DND-41 (cell line): ENCODE measurements around the gene RPS29.

Source experiments
- ATAC-seq: fragments of 200-7000 bp; cut with Tn5 transposase; 3 replicates; pipeline ENCODE4 v1.9.1; 2021; ENCODE audit warnings: low read depth; ENCODE audit not compliant: insufficient read depth
- DNase-seq: peaks from one replicate; pipeline ENCODE4 v3.0.0-alpha.2; 2020
- H2AFZ ChIP-seq: 2 replicates; pipeline ENCODE4 v1.6.0; 2012; ENCODE audit warnings: low read depth, low read length
- H3K27ac ChIP-seq: 2 replicates; pipeline ENCODE4 v1.5.1; 2012; ENCODE audit warnings: low read length, inconsistent platforms
- H3K27me3 ChIP-seq: fragments of 200-600 bp; sonication (generic); 2 replicates; pipeline ENCODE4 v1.6.0; 2012; ENCODE audit warnings: low read length, mild to moderate bottlenecking, inconsistent platforms; ENCODE audit not compliant: insufficient read depth, poor library complexity
- H3K36me3 ChIP-seq: 2 replicates; pipeline ENCODE4 v1.5.1; 2012; ENCODE audit warnings: low read length, inconsistent platforms; ENCODE audit not compliant: insufficient read depth
- H3K4me1 ChIP-seq: 2 replicates; pipeline ENCODE4 v1.5.1; 2012; ENCODE audit warnings: mild to moderate bottlenecking, low read length; ENCODE audit not compliant: insufficient read depth
- H3K4me2 ChIP-seq: 2 replicates; pipeline ENCODE4 v1.6.0; 2012; ENCODE audit warnings: mild to moderate bottlenecking, moderate library complexity, low read length, inconsistent platforms; ENCODE audit not compliant: insufficient read depth
- H3K4me3 ChIP-seq, 2 experiments: fragments of 200-600 bp in 1 of 2; shearing (Covaris generic) in 1 of 2; 2 replicates each; pipeline ENCODE4 v1.5.1; 2012 to 2016; ENCODE audit warnings: inconsistent platforms in 2 of 2, low read length in 2 of 2, mild to moderate bottlenecking in 2 of 2, low read depth in 1 of 2, moderate library complexity in 1 of 2
- H3K79me2 ChIP-seq: 2 replicates; pipeline ENCODE4 v1.6.0; 2012; ENCODE audit warnings: low read length, inconsistent platforms; ENCODE audit not compliant: insufficient read depth
- H3K9ac ChIP-seq: 2 replicates; pipeline ENCODE4 v1.6.0; 2012; ENCODE audit warnings: low read depth, mild to moderate bottlenecking, inconsistent platforms, low read length, moderate library complexity
- H3K9me3 ChIP-seq: 2 replicates; pipeline ENCODE4 v1.5.1; 2012; ENCODE audit warnings: low read length, moderate library complexity, mild to moderate bottlenecking, inconsistent platforms; ENCODE audit not compliant: insufficient read depth, severe bottlenecking
- H4K20me1 ChIP-seq: 2 replicates; pipeline ENCODE4 v1.6.0; 2012; ENCODE audit warnings: low read length; ENCODE audit not compliant: insufficient read depth
- CTCF ChIP-seq: IDR thresholded peaks from 2 replicates; pipeline ENCODE4 v1.5.1; 2012; ENCODE audit warnings: borderline replicate concordance, low read length, moderate library complexity, mild to moderate bottlenecking; ENCODE audit not compliant: poor library complexity, severe bottlenecking; ENCODE audit errors: extremely low read depth
- EZH2 ChIP-seq: IDR thresholded peaks from 3 replicates; pipeline ENCODE4 v1.6.1; 2012; ENCODE audit warnings: borderline replicate concordance, low read depth, mild to moderate bottlenecking, moderate library complexity, low read length, inconsistent platforms; ENCODE audit not compliant: severe bottlenecking

The RPS29 gene

GRCh38 chr14:49549446-49549845 lies 36.7 kb downstream of the RPS29 start:
- Histone ChIP-seq H3K9ac (no peak overlapping the region), H3K27me3 (no peaks in the 10 kb centered on the region), H4K20me1 (no peaks in the 10 kb centered on the region), H3K27ac (no peak overlapping the region), H3K4me1 (no peaks in the 10 kb centered on the region), H2AFZ (no peak overlapping the region), H3K36me3 (no peaks in the 10 kb centered on the region), H3K9me3 (no peaks in the 10 kb centered on the region), H3K79me2 (no peaks in the 10 kb centered on the region), H3K4me2 (no peak overlapping the region), H3K4me3 (no peak overlapping the region)
- TF ChIP-seq EZH2 (no peak), CTCF (no peak)
- no peak for DNase-seq
- no peak for ATAC-seq

DNA sequence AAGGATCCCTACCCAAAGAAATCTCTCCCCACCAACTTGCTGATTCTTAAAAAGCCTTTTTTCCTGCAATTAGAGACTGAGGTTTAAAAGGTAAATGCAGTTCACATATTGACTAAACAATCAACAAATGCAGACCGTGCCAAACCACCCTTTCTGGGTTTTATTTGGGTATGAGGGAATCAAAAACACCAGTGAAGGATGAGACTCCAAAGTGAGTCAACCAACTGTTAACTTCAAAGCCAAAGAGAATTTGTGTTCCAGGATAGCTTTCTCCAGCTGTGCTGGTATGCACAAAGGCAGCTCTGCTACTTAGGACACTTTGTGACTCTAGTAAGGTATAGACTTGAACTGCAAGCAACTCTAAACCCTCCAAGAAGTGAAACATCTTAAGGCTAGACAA lies 39.4 kb downstream of the RPS29 start:
- Histone ChIP-seq H3K9me3 (no peaks in the 10 kb centered on the region), H3K36me3 (no peaks in the 10 kb centered on the region), H3K79me2 (no peaks in the 10 kb centered on the region), H3K9ac (no peak overlapping the region), H3K27ac (no peak overlapping the region), H3K4me2 (no peak overlapping the region), H2AFZ (no peak overlapping the region), H4K20me1 (no peaks in the 10 kb centered on the region), H3K4me1 (no peaks in the 10 kb centered on the region), H3K27me3 (no peaks in the 10 kb centered on the region), H3K4me3 (no peak overlapping the region)
- TF ChIP-seq CTCF (no peak), EZH2 (no peak)
- ATAC-seq = no peak
- no peak for DNase-seq

DNA sequence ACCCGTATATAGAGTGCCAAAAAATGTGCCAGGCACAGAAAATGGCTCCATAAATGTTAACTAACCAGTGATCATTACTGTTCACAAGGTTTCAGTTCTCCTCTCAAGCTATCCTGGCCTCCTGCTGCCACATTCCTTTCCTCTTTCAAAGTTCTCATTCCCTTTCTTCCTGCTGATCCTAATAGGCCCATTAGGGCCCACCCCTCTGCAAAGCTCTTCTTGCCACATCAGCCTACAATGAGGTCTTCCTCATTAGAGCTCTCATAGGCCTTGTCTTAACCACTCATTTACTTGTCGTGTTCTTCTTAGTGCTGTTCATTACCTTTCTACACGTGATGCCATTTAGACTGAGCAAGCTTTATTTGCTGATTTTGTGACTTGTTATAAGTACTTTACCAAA lies 40.5 kb downstream of the RPS29 start:
- Histone ChIP-seq H4K20me1 (no peaks in the 10 kb centered on the region), H3K27ac (no peak overlapping the region), H3K36me3 (no peaks in the 10 kb centered on the region), H3K9me3 (peaks cover 4% of the 10 kb centered on the region), H3K79me2 (no peaks in the 10 kb centered on the region), H3K27me3 (no peaks in the 10 kb centered on the region), H3K9ac (no peak overlapping the region), H3K4me1 (no peaks in the 10 kb centered on the region), H3K4me3 (no peak overlapping the region), H3K4me2 (no peak overlapping the region), H2AFZ (no peak overlapping the region)
- ATAC-seq = no peak
- TF ChIP-seq EZH2 (no peak), CTCF (no peak)
- DNase-seq = no peak

GRCh38 chr14:49545071-49545470 lies 41.1 kb downstream of the RPS29 start:
- Histone ChIP-seq H4K20me1 (no peaks in the 10 kb centered on the region), H3K9ac (no peak overlapping the region), H3K27ac (no peak overlapping the region), H3K36me3 (no peaks in the 10 kb centered on the region), H3K4me2 (no peak overlapping the region), H3K4me3 (no peak overlapping the region), H3K27me3 (no peaks in the 10 kb centered on the region), H3K79me2 (no peaks in the 10 kb centered on the region), H3K4me1 (no peaks in the 10 kb centered on the region), H2AFZ (no peak overlapping the region), H3K9me3 (peaks cover 4% of the 10 kb centered on the region)
- TF ChIP-seq EZH2 = no peak
- no peak for TF ChIP-seq CTCF
- no peak for DNase-seq
- ATAC-seq = no peak
